Inferior parietal cortex (tissue), 1 donor: ENCODE data around the gene CYP19A1.
"Not testable (repeated sequence)": the region's sequence is repeated elsewhere in the genome, so short reads cannot be mapped to it uniquely, and the experiment has no call there.

Experiments
- DNase-seq: peaks from one replicate; pipeline ENCODE4 v3.0.0-alpha.2; 2016; ENCODE audit errors: extremely low spot score

CYP19A1 gene

DNA sequence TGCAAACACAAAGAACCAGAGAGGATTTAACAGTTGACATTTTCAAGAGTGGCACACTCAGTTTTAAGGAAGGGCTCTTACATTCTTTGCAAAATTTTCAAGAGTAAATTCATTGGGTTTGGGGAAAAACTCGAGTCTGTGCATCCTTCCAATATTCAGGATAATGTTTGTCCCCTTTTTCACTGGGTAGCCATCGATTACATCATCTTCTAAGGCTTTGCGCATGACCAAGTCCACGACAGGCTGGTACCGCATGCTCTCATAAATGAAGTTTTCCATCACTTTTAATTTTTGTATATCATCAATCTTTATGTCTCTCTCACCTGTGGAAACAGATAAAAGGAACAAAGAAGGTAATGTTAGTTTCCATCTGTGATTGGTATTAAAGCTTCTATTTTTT lies 126.2 kb downstream of the CYP19A1 start:
- no peak for DNase-seq

DNA sequence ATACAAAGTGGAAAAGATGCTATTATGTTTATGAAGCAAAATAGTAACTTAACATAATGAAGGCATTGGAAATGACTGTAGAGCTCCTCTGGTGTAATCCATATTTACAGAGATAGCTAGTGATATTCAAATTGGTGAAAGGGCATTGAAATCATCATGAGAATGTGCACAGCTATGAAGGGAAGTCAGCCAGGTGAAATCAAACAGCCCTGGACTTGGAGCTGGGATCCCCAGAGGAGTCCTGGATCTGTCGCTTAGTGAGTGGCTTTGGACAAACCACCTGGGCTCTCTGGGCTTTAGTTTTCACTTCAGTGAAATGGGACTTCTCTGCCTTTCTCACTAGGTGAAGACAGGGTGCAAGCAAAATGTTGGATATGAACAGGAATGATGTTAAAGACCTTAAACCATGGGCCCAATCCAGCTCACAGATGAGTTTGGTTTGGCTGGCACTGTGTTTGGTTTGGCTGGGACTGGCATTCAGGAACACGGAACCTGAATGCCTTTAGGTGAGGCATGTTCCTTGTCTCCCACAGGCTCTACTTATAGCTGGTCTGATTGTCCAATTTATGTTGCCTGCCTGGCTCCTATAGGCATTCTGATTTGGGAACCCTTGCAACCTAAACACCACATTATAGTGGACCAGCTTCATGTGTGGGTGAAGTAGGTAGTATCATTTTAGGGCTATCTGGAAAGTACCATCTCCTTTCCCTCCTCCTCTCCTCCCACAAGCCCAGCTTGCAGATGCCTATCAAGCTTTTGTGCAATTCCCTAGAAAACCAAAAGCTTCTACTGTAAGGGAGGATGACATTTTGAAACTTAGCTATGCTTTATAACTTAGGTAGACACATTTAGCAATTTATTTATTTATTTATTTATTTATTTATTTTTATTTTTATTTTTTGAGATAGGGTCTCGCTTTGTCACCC lies 133.1 kb downstream of the CYP19A1 start:
- DNase-seq: no peak

DNA sequence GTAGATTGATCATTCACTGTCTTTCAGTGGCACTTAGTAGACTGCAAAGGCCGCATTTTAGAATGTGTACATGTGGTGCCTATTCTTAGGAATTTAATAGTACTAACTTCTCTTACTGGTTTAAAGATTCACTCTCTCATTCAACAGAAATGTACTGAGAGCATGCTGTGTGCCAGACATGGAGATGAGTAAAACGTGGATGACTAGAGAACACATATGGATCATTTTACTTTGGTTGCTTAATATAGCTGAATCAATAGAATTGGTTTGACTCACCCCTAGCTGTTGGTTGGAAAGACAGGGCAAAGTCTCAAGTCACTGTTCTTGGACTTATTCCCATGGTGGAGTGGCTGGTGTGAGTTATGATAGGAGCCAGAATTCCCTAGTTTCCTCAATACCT lies 134.6 kb downstream of the CYP19A1 start:
- DNase-seq: no peak

DNA sequence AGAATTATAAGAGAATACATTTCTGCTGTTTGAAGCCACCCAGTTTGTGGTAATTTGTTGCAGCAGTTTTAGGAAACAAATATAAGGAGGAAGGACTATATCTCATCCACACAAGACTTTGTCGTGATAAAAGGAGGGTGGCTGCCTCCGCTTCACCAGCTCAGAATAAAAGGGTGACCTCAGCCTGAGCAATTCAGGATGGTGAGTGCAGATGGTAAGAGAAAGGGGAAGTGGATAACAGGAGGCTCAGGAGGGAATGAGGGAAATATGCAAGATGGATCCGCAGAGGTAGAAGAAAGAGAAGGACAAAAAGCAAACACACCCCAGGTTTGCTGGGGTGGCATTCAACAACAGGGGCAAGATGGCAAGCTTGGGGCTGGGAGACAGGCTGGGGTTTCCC lies 135.6 kb downstream of the CYP19A1 start:
- DNase-seq: no peak

DNA sequence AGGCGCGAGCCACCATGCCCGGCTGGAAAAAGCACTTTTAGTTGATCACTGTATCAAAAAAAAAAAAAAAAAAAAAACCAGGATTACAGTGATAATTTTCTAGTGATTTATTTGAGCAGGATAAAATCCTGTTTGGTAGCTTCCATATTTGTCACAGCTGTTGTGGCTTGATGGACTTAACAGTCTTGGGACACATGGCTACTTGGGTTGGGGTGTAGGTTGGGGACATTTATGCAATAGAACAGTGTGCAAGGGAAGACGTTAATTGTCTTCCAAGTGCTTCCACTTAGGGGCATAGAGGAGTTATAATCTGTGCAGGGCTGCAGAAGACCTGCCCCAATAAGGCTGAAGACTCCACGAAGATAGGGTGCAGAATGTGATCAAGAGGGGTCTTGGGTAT lies 136.8 kb downstream of the CYP19A1 start:
- no peak for DNase-seq

DNA sequence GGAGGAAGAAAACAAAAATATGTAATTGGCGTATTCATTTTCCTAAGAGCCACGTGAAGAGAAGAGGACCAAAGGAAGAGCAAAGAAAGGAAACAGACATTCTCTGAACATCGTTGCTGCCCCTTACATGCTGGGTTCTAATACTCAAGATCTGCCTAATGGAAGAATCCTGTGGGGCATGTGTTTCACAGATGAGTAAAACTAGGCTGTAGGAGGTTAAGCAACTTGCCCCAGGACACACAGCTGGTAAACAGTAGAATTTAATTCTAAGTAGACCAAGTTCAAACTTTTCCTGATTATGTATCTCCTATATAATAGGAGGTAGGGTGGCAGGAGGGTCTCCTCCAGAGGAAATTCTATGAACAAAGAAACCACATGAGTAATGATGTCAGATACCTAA lies 137.6 kb downstream of the CYP19A1 start:
- DNase-seq: no peak

DNA sequence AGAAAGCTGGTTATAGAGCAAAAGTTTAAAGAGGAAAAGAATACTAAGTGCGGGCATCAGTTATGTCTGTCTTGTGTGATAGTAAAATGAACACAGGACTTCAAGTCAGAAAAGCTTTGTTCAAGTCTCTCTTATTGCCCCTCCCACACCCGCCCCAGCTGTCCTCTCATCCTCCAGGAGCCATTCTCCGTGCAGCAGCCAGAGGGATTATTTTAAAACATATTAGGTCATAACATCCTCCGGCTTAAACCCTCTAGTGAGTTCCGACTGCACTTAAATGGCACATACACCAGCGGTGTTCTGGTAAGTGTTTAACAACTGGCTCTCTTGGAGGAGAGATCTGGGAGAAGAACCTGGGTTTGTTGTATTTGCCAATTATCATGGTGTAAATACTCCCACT lies 138.9 kb downstream of the CYP19A1 start:
- no peak for DNase-seq

DNA sequence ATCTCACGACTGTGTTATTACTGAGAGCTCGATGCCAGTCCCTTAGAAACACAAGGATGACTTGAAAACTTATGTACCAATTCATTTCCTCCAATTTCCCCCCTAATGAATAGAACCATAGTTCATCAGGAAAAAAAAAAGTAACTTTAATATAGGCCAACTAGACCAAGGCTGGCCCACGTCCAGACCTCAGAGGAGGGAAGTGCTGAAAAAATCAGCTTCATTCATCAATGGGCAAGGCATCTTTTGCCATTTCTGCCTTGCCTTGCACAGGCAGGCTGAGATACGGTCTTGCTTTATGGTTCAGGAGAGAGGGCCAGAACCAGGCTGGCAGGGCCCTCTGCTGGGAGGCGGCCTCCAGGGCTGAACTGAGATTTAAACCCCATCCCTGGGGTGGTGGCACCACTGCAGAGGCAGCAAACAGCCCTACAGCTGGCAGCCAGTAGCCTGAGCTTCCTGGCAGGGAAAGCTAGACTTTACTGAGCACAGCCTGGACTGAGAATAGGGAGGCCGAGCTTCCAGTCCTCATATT lies 139.6 kb downstream of the CYP19A1 start:
- no peak for DNase-seq

DNA sequence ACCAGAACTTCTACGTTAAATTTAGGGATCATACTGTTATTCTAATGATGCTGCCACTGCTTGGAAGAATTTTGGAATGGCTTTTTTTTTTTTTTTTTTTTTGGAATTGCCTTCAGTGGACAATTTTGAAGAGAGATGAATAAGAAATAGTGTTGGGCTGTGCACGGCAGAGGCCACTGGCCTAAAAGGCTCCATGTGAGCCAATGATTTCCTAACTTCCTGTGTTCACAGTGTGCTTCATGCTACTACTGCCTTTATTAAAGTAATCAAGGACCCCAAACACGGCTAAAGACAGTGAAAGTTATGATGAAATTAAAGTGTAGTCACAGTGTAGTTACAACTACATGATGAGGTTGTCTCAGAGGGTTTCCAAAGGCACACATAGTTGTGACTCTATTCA lies 142.9 kb downstream of the CYP19A1 start:
- no peak for DNase-seq

DNA sequence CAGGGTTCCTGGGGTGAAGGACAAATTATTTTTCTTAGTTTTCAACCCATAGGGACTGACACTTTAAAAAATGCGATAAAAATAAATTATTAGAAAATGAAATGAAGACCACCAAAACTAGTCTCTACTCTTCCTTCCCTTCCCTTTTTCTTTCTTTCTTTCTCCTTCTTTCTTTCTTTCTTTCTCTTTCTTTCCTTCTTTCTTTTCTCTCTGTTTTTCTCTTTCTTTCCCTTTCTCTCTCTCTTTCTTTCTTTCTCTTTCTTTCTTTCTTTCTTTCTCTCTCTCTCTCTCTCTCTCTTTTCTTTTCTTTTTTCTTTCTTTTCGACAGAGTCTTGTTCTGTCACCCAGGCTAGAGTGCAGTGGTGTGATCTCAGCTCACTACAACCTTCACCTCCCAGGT lies 144.4 kb downstream of the CYP19A1 start:
- DNase-seq: no peak

DNA sequence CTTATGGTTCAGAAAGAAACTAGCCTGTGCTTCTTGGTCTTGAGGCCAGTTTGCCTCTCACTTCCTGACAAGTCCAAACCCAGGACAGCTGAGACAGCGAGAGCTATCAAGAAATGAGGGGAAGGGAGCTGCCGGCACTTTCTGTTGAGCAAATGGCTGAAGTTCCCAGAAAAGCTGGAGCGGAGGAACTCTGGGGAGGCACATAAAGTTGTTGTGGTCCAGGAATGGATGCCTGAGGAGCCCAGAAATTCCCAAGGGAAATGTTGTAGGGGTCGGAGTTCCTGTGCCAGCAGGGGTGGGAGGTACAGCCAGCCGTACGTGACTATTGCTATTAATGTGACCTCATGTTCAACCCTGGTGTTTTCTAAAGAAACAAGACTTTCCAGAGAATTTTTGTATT lies 144.9 kb downstream of the CYP19A1 start:
- DNase-seq: no peak

DNA sequence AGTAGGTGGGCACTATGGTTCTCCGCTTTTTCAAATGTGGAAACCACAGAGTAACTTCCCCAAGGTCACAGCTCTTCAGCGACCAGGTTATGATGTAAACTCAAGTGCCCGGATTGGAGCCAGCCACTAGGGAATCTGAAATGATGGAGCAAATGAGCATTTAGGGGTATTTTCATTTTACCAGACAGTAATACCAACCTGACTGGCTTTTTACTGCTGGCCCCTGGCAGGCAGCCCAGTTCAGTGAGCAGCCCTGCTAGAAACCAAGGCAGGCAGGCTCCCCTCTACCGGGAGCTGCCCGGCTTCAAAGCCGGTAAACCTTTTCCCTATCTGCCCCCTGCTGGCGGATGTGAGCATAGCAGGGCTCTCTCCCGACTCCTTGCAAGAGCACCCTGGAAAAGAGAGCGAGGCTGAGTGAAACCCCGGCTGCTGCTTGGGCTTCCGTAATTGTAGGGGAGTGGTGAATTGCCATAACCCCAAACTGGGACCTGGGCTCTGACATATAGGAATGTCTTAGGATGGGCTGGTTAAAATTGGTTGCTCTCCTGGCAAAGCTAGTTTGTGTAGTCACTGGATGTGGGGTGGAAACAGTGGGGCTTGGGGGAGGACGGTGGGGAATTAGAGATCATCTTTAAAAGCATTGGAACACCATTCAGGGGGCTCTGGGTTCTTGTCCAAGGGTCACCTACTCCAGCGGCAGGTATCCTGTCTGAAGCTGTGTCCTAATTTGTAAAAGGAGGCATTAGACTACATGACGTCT lies 145.7 kb downstream of the CYP19A1 start:
- DNase-seq: peak; percentile 98

DNA sequence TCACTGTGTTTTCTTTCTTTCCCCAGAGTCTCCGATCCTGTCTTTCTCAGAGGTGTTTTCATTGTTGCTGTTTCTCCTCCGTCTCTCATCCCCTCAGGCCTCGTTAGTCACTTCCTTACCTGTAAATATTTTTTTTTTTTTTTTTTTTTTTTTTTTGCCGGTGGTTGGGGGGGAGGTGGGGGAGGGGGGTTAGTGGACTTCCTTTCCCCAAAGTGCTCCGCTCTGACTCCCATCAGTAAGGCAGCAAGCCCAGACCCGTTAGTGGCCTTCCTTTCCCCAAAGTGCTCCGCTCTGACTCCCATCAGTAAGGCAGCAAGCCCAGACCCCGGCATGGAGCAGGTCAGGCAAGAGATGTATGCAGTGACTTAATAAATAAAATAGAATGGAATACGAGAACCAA lies 146.6 kb downstream of the CYP19A1 start:
- no peak for DNase-seq

DNA sequence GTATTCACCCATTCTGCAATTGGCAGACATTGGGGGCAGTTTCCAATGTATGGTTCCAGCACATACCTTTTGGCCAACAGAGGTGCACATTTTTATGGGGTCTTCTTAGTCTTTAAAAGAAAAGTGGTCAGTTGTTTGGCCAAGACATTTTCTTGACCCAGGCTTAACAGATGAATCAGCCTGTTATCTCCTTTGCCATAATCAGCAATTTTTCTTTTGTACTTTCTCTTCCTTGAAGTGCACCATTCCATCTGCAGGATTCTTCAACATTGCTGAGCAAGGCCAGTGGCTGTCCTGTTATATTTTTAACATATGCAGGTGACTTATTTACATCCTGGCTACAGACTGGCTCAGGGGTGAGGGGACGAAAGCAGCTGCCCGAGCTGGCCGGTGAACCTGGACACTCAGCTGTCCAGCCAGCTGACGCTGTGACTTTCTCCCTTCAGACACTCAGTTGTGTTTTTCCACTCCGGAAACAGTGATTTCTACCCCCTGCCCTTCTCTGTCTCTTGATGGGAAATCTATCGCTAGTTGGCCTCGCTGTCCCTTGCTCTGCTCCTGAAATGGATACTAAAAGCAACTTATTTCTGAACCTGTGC lies 147.2 kb downstream of the CYP19A1 start:
- no peak for DNase-seq

DNA sequence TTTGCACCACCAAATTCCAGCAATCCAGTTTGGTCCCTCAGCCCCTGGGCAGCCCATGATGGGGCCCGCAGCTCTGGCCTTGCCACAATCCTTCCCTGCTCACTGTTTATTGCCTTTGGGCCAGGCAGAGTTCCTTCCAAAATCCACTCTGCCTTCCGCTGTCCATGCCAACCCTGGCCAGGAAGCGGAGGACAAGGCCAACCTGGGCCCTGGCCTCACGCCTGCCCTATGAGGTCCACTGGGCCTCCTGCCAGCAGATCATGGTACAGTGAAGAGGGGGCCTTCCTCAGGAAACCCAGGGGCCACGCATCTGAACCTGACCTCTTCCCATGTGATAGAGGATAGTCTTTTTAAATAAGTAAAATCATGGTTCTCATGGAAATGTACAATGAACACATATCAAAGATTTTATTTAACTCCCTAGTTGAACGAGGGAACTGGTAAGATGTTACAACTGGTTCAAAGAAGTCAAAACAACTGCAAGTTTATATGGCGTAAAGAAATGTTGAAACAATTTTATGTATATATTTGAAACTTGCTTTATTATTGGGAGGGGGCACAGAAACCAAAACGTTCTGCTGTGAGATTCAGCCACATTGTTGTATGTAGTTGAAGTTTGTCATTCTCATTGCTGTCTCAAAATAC lies 147.8 kb downstream of the CYP19A1 start:
- DNase-seq: no peak

DNA sequence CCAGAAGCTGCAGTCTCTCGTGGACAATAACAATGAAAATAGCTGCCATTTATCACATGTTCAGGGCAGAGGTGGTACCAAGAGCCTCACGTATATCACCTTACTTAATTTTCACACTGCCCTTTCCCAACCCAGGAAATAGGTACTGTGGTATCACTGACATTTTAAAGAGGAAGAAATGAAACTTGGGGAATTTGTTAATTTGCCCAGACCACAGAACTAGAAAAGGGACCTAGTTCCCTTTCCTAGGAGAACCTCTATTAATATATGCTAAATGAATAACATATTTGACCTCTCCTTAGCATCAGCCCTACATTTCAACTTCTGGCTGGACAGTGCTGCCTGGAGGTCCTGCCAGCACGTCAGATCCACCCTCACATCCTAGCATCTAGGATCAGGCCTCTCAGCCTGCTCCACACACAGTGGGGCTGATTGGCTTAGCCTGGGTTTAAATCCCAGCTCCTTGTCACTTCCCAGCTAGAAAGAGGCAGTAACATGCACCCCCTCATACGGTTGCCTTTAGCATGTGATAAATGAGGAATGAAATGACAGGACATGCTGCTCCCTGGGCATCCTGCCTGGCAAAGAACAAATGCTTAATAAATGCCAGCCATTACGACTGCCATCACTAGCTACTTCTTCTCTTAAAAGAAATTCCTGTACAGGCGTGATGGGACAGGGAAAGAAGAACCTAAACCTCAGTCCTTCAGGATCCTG lies 148.6 kb downstream of the CYP19A1 start:
- no peak for DNase-seq

DNA sequence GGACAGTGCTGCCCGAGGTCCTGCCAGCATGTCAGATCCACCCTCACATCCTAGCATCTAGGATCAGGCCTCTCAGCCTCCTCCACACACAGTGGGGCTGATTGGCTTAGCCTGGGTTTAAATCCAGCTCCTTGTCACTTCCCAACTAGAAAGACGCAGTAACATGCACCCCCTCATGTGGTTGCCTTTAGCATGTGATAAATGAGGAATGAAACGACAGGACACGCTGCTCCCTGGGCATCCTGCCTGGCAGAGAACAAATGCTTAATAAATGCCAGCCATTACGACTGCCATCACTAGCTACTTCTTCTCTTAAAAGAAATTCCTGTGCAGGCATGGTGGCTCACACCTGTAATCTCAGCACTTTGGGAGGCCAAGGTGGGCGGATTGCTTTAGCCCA lies 149.6 kb downstream of the CYP19A1 start:
- DNase-seq: not testable (repeated sequence)

DNA sequence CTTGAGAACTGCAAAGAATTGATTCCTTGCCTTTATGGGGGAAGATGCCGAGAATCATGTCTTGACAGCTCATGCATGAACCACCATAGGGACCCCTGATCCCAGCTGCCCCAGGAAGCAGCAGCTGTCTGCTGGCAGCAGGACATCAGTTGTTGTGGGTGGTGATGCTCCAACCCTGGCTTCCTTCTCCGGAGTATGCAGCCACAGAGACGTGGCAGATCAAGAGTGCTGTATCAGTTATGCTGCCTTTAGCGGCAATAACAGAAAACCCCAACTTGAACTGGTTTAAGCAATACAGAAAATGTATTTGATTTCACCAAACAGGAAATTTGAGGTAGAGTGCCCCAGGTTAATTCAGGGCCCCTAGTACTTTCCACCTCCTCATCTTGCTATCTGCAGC lies 151.5 kb downstream of the CYP19A1 start:
- DNase-seq: no peak

DNA sequence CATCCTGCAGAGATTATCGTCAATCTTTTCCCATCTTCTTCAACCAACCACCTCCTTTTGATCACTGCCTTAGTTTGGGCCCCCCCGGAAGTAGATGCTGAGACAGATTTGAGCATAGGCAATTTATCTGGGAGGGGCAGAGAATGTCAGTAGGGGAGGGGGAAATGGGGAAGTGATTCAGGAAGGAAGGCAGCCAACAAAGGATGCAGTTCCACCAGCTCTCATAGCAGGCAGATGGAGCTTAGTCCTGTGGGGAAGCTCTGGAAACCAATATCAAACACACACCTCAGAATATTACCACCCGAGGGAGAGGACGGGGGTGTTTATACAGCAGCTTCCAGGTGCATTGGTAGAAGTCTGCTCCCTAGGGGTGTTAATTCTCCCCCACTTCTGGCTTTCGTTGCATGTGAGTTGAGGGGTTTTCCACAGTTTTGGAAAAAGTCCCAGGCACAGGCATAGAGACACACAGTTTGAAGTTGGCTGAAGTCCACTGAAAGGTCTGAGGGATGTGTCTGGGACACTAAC lies 152.2 kb downstream of the CYP19A1 start:
- no peak for DNase-seq

DNA sequence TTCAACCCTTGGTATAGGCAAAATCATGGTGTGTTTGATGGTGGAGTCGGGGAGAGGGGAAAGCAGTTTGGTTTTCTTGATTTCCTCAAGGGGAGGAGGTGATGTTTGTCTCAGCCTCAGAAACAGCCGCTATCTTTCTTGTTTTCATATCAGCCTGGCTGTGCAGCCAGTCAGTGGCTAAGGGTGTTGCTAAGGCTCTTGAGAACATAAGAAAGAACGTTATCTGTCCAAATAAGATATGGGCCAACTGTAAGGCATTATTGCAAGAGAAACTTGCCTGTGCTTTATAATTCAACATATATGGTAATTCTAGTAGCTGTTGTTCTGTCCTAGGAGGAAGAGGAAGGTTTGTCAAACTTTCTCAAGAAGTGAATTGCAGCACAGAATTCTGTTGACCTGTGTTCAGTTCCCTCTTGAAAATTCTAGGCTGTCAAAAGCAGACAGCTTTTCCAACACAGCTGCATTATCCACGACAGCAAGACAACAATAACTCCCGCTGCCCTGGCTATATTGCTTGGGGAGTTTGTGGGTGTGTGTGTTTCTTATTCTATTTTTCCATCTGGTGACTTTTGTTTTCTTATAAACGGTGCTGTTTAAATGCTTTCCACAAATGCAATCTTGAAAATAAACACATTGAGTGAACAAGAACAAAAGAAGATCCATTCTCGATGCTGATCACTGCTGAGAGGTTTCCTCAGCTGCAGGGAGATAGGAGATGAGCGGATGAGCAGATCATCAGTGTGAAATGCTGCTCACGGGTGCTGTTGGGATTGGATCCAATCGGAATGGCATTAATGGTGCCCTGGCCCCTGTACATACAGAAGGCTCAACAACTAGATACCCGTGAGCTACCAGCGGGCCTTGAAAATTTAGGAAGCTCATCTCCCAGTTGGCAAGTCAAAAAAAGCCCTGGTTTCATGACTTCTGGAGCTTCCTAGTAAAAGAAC lies 152.9 kb downstream of the CYP19A1 start:
- DNase-seq: no peak
